Caco-2 (cell line): ENCODE data around the gene OR8B8. TPM values are rescaled to one million over a fixed set of nuclear protein-coding genes. Genes with fewer than 3 reads are reported as not detected.

Experiments used
- BruUV-seq: library from RNA; stranded (reverse); fragments of 400-500 nt; replicated peaks from 2 replicates; lab custom pipeline; 2021; lab: Mats Ljungman, UMichigan
- CTCF ChIA-PET: fragments of 300-600 bp; sonication (Branson Sonifier 250); formaldehyde crosslinking; loops from one replicate; lab custom pipeline; 2022; ENCODE audit warnings: antibody characterized with exemption; lab: Charles Lee
- POLR2A ChIA-PET: fragments of 300-600 bp; sonication (Branson Sonifier 250); formaldehyde crosslinking; loops from one replicate; lab custom pipeline; 2022; ENCODE audit warnings: antibody characterized with exemption; lab: Charles Lee
- DNase-seq, 2 experiments: peaks; one replicate each; pipeline versions ENCODE4 v3.0.0 to v3.0.0-alpha.2; 2020 to 2022
- H3K27me3 ChIP-seq: replicated peaks from 2 replicates; pipeline ENCODE4 v1.6.0; 2011; ENCODE audit warnings: low read length; ENCODE audit not compliant: control insufficient read depth, insufficient read depth
- H3K36me3 ChIP-seq: 2 replicates; pipeline ENCODE4 v1.5.1; 2011; ENCODE audit warnings: low read length; ENCODE audit not compliant: control insufficient read depth, insufficient read depth
- H3K4me1 ChIP-seq: fragments of 250-450 bp; sonication (Bioruptor Pico); 2 replicates; pipeline ENCODE4 v1.5.1; 2020; ENCODE audit warnings: mild to moderate bottlenecking
- H3K4me3 ChIP-seq: 2 replicates; pipeline ENCODE4 v1.5.1; 2011; ENCODE audit warnings: low read depth, mild to moderate bottlenecking, control low read depth, low read length
- H3K9me3 ChIP-seq: fragments of 250-450 bp; sonication (Bioruptor Pico); 2 replicates; pipeline ENCODE4 v1.5.1; 2020; ENCODE audit warnings: mild to moderate bottlenecking, moderate library complexity
- H3K27ac Mint-ChIP-seq: one replicate; pipeline ENCODE4 v1.8.0; 2022; ENCODE audit warnings: mixed read lengths; ENCODE audit not compliant: unreplicated experiment
- H3K27me3 Mint-ChIP-seq: one replicate; pipeline ENCODE4 v1.8.0; 2022; ENCODE audit warnings: mixed read lengths; ENCODE audit not compliant: insufficient read depth, unreplicated experiment
- H3K36me3 Mint-ChIP-seq: one replicate; pipeline ENCODE4 v1.8.0; 2022; ENCODE audit warnings: mild to moderate bottlenecking, mixed read lengths; ENCODE audit not compliant: insufficient read depth, unreplicated experiment
- H3K4me1 Mint-ChIP-seq: one replicate; pipeline ENCODE4 v1.8.0; 2022; ENCODE audit warnings: low read depth, mixed read lengths; ENCODE audit not compliant: unreplicated experiment
- H3K4me3 Mint-ChIP-seq: one replicate; pipeline ENCODE4 v1.8.0; 2022; ENCODE audit warnings: mild to moderate bottlenecking, moderate library complexity, mixed read lengths; ENCODE audit not compliant: unreplicated experiment
- H3K9me3 Mint-ChIP-seq: one replicate; pipeline ENCODE4 v1.8.0; 2022; ENCODE audit warnings: mixed read lengths; ENCODE audit not compliant: unreplicated experiment
- CTCF ChIP-seq, 2 experiments: fragments of 200-600 bp in 1 of 2; IDR thresholded peaks; 1 replicate in 1 of 2; 2 replicates in 1 of 2; pipeline versions ENCODE4 v1.5.1 to v1.8.0; 2011 to 2022; ENCODE audit warnings: antibody characterized with exemption in 1 of 2, control low read depth in 1 of 2, inconsistent platforms in 1 of 2, low read depth in 1 of 2, low read length in 1 of 2, mild to moderate bottlenecking in 1 of 2, moderate library complexity in 1 of 2; ENCODE audit not compliant: insufficient read depth in 1 of 2, severe bottlenecking in 1 of 2, unreplicated experiment in 1 of 2
- intact Hi-C: fragments of 100-400 bp; cut with micrococcal nuclease; formaldehyde crosslinking; loops from one replicate; pipeline ENCODE4 v1.10.0; 2022; ENCODE audit not compliant: unreplicated experiment
- total RNA-seq: library from RNA; stranded (reverse); gene quantifications from 2 replicates; pipeline ENCODE4 v1.2.3, GENCODE V29; 2022

Gene OR8B8
- total RNA-seq, 1 experiment from 2014 or later: not detected

- peak overlapping the region; percentile 21 for H3K27ac Mint-ChIP-seq
- H3K27me3 Mint-ChIP-seq: peaks cover 13% of the 10 kb centered on the region
- Histone ChIP-seq H3K9me3 (no peaks in the 10 kb centered on the region), H3K4me1 (0 out of 2 replicates have a peak, but pooled peaks cover 5% of the 10 kb centered on the region), H3K36me3 (no peaks in the 10 kb centered on the region), H3K4me3 (no peak overlapping the region), H3K27me3 (no peaks in the 10 kb centered on the region)
- no peak for DNase-seq
- no peak overlapping the region for H3K4me3 Mint-ChIP-seq
- peaks cover 9% of the 10 kb centered on the region for H3K4me1 Mint-ChIP-seq
- H3K9me3 Mint-ChIP-seq: no peaks in the 10 kb centered on the region
- CTCF ChIA-PET: no interaction called here
- intact Hi-C loops: no loop called here
- POLR2A ChIA-PET: no interaction called here
- no peaks in the 10 kb centered on the region for H3K36me3 Mint-ChIP-seq
- no peak for TF ChIP-seq CTCF (IDR thresholded peaks at IDR 0.05; ENCODE audit: insufficient read depth in 1 of 2, low read depth in 1 of 2, low read length in 1 of 2, severe bottlenecking in 1 of 2, unreplicated experiment in 1 of 2)
- no TSS peak for BruUV-seq
Measured at GRCh38 chr11:124482362-124483147, 37.1 kb upstream of the OR8B8 start.

GRCh38 chr11:124481365-124482323, 36.1 kb upstream of the OR8B8 start:
- CTCF ChIA-PET: no interaction called here
- Mint-ChIP-seq H3K4me1 (peaks cover 9% of the 10 kb centered on the region), H3K27ac (no peak overlapping the region), H3K36me3 (no peaks in the 10 kb centered on the region), H3K27me3 (peaks cover 7% of the 10 kb centered on the region), H3K4me3 (peak overlapping the region; percentile 65), H3K9me3 (no peaks in the 10 kb centered on the region)
- no peaks in the 10 kb centered on the region for H3K36me3 ChIP-seq
- intact Hi-C loops: no loop called here
- no peak overlapping the region for H3K4me3 ChIP-seq
- no peaks in the 10 kb centered on the region for H3K9me3 ChIP-seq
- 0 out of 2 replicates have a peak, but pooled peaks cover 5% of the 10 kb centered on the region for H3K4me1 ChIP-seq
- H3K27me3 ChIP-seq: no peaks in the 10 kb centered on the region
- POLR2A ChIA-PET: no interaction called here
- no TSS peak for BruUV-seq
- no peak for TF ChIP-seq CTCF (IDR thresholded peaks at IDR 0.05; ENCODE audit: insufficient read depth in 1 of 2, low read depth in 1 of 2, low read length in 1 of 2, severe bottlenecking in 1 of 2, unreplicated experiment in 1 of 2)
- DNase-seq: peak in 1 of 2 experiments; percentile 31

- TF ChIP-seq CTCF (IDR thresholded peaks at IDR 0.05; ENCODE audit: insufficient read depth in 1 of 2, low read depth in 1 of 2, low read length in 1 of 2, severe bottlenecking in 1 of 2, unreplicated experiment in 1 of 2): no peak
- Histone ChIP-seq H3K4me3 (no peak overlapping the region), H3K36me3 (no peaks in the 10 kb centered on the region), H3K9me3 (no peaks in the 10 kb centered on the region), H3K27me3 (no peaks in the 10 kb centered on the region; the same call in 1 of the 2 replicates), H3K4me1 (0 out of 2 replicates have a peak, but pooled peaks cover 5% of the 10 kb centered on the region)
- Mint-ChIP-seq H3K4me1 (peaks cover 9% of the 10 kb centered on the region), H3K4me3 (no peak overlapping the region), H3K36me3 (no peaks in the 10 kb centered on the region), H3K27me3 (peaks cover 18% of the 10 kb centered on the region), H3K27ac (no peak overlapping the region), H3K9me3 (no peaks in the 10 kb centered on the region)
- no TSS peak for BruUV-seq
- DNase-seq: no peak
- ChIA-PET POLR2A (no interaction called here), CTCF (no interaction called here)
- intact Hi-C loops: no loop called here
Measured at GRCh38 chr11:124479561-124479960, 34.1 kb upstream of the OR8B8 start.
